Thymus (tissue), 11 donors: ENCODE measurements around the gene CFAP410. TPM values are rescaled to one million over a fixed set of nuclear protein-coding genes. Genes with fewer than 3 reads are reported as not detected.

Experiments used
- DNase-seq, 9 donors: peaks; one replicate each; pipeline ENCODE4 v3.0.0-alpha.2; 2013; ENCODE audit warnings: low spot score in 9 of 9, low read depth in 6 of 9, missing footprints in 1 of 9
- H3K27ac ChIP-seq, 2 donors: one replicate each; pipeline ENCODE4 v1.5.1; 2013; ENCODE audit warnings: control low read depth in 1 of 2, low read depth in 1 of 2, low read length in 1 of 2, mild to moderate bottlenecking in 1 of 2, moderate library complexity in 1 of 2
- H3K27me3 ChIP-seq, 2 donors: one replicate each; pipeline ENCODE4 v1.5.1; 2013; ENCODE audit warnings: low read length in 1 of 2; ENCODE audit not compliant: control insufficient read depth in 2 of 2, insufficient read depth in 1 of 2
- H3K36me3 ChIP-seq, 2 donors: one replicate each; pipeline ENCODE4 v1.5.1; 2013; ENCODE audit warnings: low read length in 1 of 2, mild to moderate bottlenecking in 1 of 2, moderate library complexity in 1 of 2; ENCODE audit not compliant: control insufficient read depth in 2 of 2, insufficient read depth in 2 of 2
- H3K4me1 ChIP-seq, 2 donors: one replicate each; pipeline ENCODE4 v1.5.1; 2013; ENCODE audit warnings: low read length in 2 of 2; ENCODE audit not compliant: control insufficient read depth in 2 of 2, insufficient read depth in 2 of 2
- H3K4me3 ChIP-seq, 2 donors: one replicate each; pipeline ENCODE4 v1.5.1; 2013; ENCODE audit warnings: low read length in 2 of 2, control low read depth in 1 of 2, mild to moderate bottlenecking in 1 of 2
- H3K9me3 ChIP-seq, 2 donors: one replicate each; pipeline ENCODE4 v1.5.1; 2013; ENCODE audit warnings: low read length in 1 of 2, mild to moderate bottlenecking in 1 of 2; ENCODE audit not compliant: control insufficient read depth in 2 of 2, insufficient read depth in 1 of 2
- WGBS: extraction: QIAGEN DNeasy Blood & Tissue Kit; methylation state at CpG from one replicate; pipeline ENCODE4 v1.1.7; 2013; 5-methylcytosine and 5-hydroxymethylcytosine counted together
- polyA plus RNA-seq: library from polyadenylated mRNA; stranded (reverse); fragments of 200-250 nt; gene quantifications from one replicate; pipeline ENCODE4 v1.2.3, GENCODE V29; 2013
- total RNA-seq: library from RNA; stranded (reverse); fragments of 120-200 nt; gene quantifications from one replicate; pipeline ENCODE4 v1.2.4, GENCODE V29; 2013
- donor health status: healthy.

The CFAP410 gene
- total and polyA plus RNA-seq, 2 donors, result 15.3 to 62.5 TPM

DNA sequence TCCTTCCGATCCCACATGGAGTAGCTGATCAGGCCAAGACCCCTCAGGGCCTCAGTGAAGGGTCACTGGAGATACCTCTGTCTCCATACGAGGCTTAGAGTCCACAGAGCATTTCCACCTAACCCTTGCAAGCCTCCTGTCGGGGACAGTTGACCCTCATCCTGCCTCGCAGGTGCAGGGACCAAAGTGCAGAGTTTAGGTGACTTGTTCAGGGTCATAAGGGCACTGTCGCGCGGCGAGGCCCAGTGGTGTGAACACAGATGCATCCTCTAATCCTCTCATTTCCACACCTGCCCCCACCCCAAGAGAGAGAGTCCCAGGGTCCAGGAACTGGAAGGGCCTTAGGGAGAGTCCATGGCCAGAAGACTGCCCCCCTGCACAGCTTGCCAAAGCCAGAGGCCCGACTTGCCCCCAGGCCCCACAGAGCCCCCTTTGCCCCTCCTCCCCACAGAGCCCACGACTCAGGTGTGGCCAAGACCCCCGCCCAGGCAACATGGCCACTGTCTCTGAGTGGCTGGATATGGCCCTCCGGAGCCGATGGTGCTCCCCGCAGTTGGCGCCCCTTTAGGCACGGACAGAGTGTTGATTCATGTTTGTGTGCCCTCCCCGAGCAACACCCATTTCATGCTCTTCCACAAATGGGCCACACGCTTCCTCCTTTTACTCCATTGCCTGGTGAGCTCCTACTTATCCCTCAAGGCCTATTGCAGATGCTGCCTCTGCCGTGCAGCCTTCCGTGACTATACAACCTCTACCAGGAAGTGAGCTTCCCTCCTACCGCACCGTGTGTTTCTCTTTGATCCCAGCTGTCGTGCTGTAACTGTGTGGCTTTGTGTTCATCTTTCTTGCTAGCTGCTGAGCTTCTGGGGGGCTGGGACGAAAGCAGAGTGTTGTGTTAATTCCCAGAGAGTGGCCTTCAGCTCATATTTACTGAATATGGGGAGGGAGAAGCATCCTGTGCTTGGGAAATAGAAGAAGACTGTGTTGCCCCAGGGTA, 15.9 kb upstream of the CFAP410 start:
- Histone ChIP-seq H3K27ac (peak overlapping the region; percentile 58 to 74), H3K4me3 (no peak overlapping the region), H3K9me3 (no peaks in the 10 kb centered on the region), H3K27me3 (peaks cover 8 to 16% of the 10 kb centered on the region in 2 donors), H3K4me1 (peaks cover 48 to 60% of the 10 kb centered on the region in 2 donors), H3K36me3 (no peaks in the 10 kb centered on the region)
- WGBS, result 70% methylated on average over 24 of the region's 24 CpGs
- DNase-seq, result peak in 7 of 9 donors; percentile 42 to 87 (median 74)

DNA sequence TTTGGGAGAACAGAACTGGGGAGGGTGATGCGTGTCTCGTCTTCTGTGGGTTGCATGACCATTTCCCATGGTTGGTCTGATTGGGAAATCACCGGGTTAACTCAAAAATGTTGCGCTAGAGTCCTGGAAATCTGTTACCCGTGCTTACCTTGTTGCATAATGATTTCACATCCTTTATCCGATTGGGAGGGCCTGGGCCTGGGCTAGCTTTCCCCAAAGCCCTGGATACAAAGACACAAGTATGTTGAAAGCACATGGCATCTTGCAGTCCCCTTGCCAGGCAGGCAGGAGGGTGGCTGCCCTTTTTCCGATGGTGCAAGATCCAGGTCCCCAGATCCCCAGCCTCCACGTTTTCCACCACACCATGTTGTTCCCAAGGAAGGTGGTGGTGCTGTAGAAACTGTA, 14.8 kb upstream of the CFAP410 start:
- peaks cover 47 to 64% of the 10 kb centered on the region in 2 donors for H3K4me1 ChIP-seq
- H3K36me3 ChIP-seq, result no peaks in the 10 kb centered on the region
- H3K4me3 ChIP-seq, result peak overlapping the region in 1 of 2 donors; percentile 40
- WGBS, result 87% methylated on average over 8 of the region's 8 CpGs
- H3K9me3 ChIP-seq, result no peaks in the 10 kb centered on the region
- H3K27ac ChIP-seq, result peak overlapping the region; percentile 71 to 78
- peaks cover 17 to 27% of the 10 kb centered on the region in 2 donors for H3K27me3 ChIP-seq
- no peak for DNase-seq

DNA sequence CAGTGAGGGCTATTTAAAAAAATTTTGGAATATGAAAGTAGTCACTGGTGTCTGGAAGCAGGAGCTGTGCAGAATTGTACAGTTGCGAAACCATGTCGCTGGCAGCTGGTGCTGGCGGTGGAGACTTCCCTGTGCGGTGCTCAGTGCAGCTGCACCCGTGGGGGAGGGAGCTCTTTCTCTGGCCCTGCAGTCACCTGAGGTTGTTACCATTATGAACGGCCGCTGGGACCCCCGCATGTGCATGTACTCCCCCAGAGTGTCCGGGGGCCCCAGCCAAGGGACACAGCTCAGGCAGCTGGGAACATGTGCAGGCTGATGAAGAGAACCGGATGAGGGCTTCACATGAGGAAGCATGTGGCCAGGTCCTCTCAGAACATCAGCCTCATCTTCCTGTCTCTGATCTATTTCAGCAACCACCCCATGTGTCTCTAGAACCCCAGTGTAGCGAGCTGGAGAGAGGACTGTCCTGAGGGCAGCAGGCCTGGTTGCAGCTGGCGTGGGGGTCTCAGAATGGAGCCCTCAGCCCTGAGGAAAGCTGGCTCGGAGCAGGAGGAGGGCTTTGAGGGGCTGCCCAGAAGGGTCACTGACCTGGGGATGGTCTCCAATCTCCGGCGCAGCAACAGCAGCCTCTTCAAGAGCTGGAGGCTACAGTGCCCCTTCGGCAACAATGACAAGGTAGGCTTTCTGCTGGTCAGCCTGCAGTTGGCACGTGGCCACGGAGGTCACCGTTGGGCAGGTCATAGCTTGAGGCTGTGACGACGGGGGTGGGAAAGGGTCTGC, 14.2 kb upstream of the CFAP410 start, which contains the start of gene TRPM2:
TRPM2 (plus strand) TSS at position 431 of the 780 bp plus-strand sequence; CDS start at position 511, 80 bp downstream.
- Histone ChIP-seq H3K36me3 (no peaks in the 10 kb centered on the region), H3K9me3 (no peaks in the 10 kb centered on the region), H3K27ac (peak within 1 kb of the TSS; percentile 71 to 78), H3K27me3 (peaks cover 17 to 33% of the 10 kb centered on the region in 2 donors), H3K4me3 (peak within 1 kb of the TSS; percentile 27 to 40), H3K4me1 (peaks cover 52 to 71% of the 10 kb centered on the region in 2 donors)
- peak in 7 of 9 donors; percentile 25 to 85 (median 54) for DNase-seq
- WGBS, result 38% methylated on average over 21 of the region's 21 CpGs

GRCh38 chr21:44352253-44352860, 13.2 kb upstream of the CFAP410 start:
- Histone ChIP-seq H3K4me1 (peaks cover 56 to 77% of the 10 kb centered on the region in 2 donors), H3K27ac (no peak overlapping the region), H3K27me3 (peaks cover 17 to 39% of the 10 kb centered on the region in 2 donors), H3K36me3 (no peaks in the 10 kb centered on the region), H3K9me3 (no peaks in the 10 kb centered on the region), H3K4me3 (no peak overlapping the region)
- DNase-seq, result no peak
- WGBS, result 84% methylated on average over 17 of the region's 17 CpGs

DNA sequence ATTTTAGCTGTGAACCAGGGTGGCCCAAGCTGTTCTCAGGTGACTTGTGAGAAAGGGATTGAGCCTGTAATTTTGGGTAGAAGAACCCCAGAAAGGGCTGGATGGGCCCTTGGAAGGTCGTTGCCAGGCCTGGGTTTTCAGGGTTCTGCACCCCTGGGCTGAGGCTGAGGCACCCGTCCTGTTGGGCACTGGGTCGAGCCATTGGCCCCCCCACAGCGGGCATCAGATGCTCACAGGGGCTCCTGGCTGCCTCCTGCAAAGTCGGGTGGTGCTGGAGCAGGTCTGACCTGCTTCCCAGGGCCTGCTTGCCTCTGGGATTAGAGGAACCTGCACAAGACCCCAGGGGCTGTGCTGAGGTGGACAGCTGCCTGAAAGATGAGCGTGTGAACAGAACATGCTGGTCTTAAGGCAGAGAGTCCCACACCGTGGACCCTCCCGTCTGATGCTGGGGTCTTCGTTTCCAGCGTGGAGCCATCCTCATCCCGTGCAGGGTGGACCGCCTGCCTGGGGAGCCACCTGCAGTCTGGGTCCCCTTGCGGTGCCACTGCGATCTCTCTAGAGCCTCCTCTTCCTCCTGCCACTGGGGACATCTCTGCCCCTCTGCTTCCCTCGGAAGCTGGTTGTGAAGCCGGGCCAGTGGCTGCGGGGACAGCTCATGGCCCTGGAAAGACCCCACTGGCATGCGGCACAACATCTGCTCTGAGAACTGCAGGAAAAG, 12.5 kb upstream of the CFAP410 start:
- Histone ChIP-seq H3K36me3 (no peaks in the 10 kb centered on the region), H3K4me1 (peaks cover 56 to 77% of the 10 kb centered on the region in 2 donors), H3K27me3 (peaks cover 17 to 39% of the 10 kb centered on the region in 2 donors), H3K4me3 (no peak overlapping the region), H3K9me3 (no peaks in the 10 kb centered on the region), H3K27ac (no peak overlapping the region)
- WGBS, result 92% methylated on average over 18 of the region's 18 CpGs
- DNase-seq, result no peak

- no peaks in the 10 kb centered on the region for H3K9me3 ChIP-seq
- DNase-seq, result no peak
- peaks cover 17 to 39% of the 10 kb centered on the region in 2 donors for H3K27me3 ChIP-seq
- H3K4me3 ChIP-seq, result no peak overlapping the region
- 66% methylated on average over 42 of the region's 42 CpGs for WGBS
- no peaks in the 10 kb centered on the region for H3K36me3 ChIP-seq
- no peak overlapping the region for H3K27ac ChIP-seq
- peaks cover 54 to 71% of the 10 kb centered on the region in 2 donors for H3K4me1 ChIP-seq
Measured at GRCh38 chr21:44350773-44351481, 11.7 kb upstream of the CFAP410 start.

- peaks cover 17 to 43% of the 10 kb centered on the region in 2 donors for H3K27me3 ChIP-seq
- H3K27ac ChIP-seq, result no peak overlapping the region
- H3K4me3 ChIP-seq, result no peak overlapping the region
- H3K4me1 ChIP-seq, result peaks cover 46 to 63% of the 10 kb centered on the region in 2 donors
- no peak for DNase-seq
- 30% methylated on average over 112 of the region's 113 CpGs for WGBS
- no peaks in the 10 kb centered on the region for H3K9me3 ChIP-seq
- no peaks in the 10 kb centered on the region for H3K36me3 ChIP-seq
Measured at GRCh38 chr21:44349847-44350772, 10.9 kb upstream of the CFAP410 start.
